Stomach smooth muscle (tissue), 2 donors: Measurements from ENCODE around the gene FAM43A.

Source experiments
- H3K27ac ChIP-seq: one replicate; pipeline ENCODE4 v1.7.0; 2013; ENCODE audit warnings: mild to moderate bottlenecking, low read length, inconsistent platforms
- H3K27me3 ChIP-seq, 2 donors: one replicate each; pipeline ENCODE4 v1.7.0; 2013; ENCODE audit warnings: low read length in 2 of 2; ENCODE audit not compliant: insufficient read depth in 2 of 2, control insufficient read depth in 1 of 2
- H3K36me3 ChIP-seq, 2 donors: one replicate each; pipeline ENCODE4 v1.7.0; 2013; ENCODE audit warnings: low read length in 2 of 2; ENCODE audit not compliant: control insufficient read depth in 2 of 2, insufficient read depth in 2 of 2
- H3K4me1 ChIP-seq: one replicate; pipeline ENCODE4 v1.7.0; 2013; ENCODE audit warnings: low read length; ENCODE audit not compliant: control insufficient read depth, insufficient read depth
- H3K4me3 ChIP-seq, 2 donors: one replicate each; pipeline ENCODE4 v1.7.0; 2013; ENCODE audit warnings: low read length in 2 of 2
- H3K9ac ChIP-seq, 2 donors: one replicate each; pipeline ENCODE4 v1.7.0; 2013; ENCODE audit warnings: low read length in 2 of 2, mild to moderate bottlenecking in 1 of 2
- H3K9me3 ChIP-seq, 2 donors: one replicate each; pipeline ENCODE4 v1.7.0; 2013; ENCODE audit warnings: low read length in 2 of 2; ENCODE audit not compliant: control insufficient read depth in 2 of 2
- donor health status: healthy.
- donor health status: Pancreatic carcinoma.

FAM43A gene

DNA sequence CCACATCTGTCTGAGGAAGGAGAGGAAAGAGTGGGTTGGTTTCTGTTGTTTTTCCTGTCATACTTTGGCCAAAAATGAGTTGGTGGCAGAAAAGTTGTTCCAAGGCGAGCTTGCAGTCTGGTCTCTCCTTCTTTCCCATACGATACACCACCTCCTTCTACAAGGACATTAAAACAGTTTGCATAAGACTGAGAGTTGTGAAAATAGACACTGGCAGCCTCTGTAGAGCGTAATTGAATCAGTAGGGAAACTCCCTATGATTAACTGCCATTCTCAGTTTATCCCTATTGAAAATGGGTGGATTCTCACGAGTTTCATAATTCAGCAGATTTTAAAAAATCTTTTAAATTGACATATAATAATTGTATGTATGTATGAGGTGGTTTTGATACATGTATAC is 10.0 kb upstream of the FAM43A start:
- Histone ChIP-seq H3K9ac (no peak overlapping the region), H3K4me3 (no peak overlapping the region), H3K4me1 (peaks cover 10% of the 10 kb centered on the region), H3K27me3 (peaks cover 0 to 5% of the 10 kb centered on the region in 2 donors), H3K27ac (no peak overlapping the region), H3K9me3 (no peaks in the 10 kb centered on the region), H3K36me3 (no peaks in the 10 kb centered on the region)

DNA sequence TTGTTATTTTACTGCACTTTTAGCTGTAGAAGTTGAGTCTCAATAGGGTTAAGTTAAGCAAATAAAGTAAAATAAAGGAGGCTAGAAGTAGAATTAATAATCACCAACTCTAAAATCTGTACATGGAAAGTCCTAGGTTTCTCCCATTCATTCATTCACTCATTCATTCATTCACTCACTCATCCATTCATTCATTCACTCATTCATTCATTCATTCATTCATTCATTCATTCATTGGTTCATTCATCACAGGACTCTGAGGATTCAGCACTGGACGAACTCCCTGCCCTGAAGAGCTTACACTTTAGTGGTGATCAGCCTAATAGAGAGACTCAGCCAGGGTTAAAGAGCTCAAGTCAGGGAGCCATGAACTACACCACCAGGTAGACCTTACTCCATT is 9.2 kb upstream of the FAM43A start:
- no peak overlapping the region for H3K4me3 ChIP-seq
- H3K4me1 ChIP-seq: peaks cover 2% of the 10 kb centered on the region
- no peak overlapping the region for H3K9ac ChIP-seq
- no peak overlapping the region for H3K27ac ChIP-seq
- H3K36me3 ChIP-seq: no peaks in the 10 kb centered on the region
- no peaks in the 10 kb centered on the region for H3K9me3 ChIP-seq
- peaks cover 0 to 5% of the 10 kb centered on the region in 2 donors for H3K27me3 ChIP-seq

DNA sequence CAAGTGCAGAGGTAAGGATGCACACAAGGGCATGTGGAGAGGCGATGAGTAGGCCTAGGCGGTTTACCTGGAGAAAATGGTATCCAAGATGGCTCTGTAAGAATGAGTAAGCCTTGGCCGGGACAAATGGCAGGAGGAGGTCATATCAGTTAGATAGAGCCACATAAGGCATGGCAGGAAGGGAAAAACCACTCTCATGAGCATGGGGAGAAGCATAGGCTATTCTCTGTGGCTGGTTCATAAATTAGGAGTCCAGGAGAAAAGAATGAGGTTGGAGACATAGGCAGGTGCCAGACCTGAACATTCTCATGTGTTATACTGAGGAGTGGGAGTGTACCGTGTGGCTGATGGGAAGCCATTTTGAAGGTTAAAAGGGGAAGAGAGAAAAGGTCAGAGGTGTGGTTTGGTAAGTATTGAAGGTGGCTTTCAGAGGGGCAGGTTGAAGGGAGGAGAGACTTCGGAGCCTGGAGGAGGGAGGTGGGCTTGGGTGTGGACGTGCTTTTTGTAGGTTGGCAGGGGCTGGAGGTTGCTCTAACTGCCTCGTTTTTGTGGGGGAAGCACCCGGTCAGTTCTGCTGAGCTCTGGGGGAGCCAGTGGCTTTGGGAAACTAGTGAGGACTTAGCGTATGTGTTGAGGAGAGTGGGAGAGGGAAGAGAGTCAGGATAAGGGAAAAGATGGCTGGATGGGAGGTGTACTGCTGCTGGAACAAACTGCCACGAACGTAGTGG is 4.6 kb upstream of the FAM43A start:
- H3K4me1 ChIP-seq: peaks cover 12% of the 10 kb centered on the region
- H3K4me3 ChIP-seq: no peak overlapping the region
- no peak overlapping the region for H3K9ac ChIP-seq
- no peaks in the 10 kb centered on the region for H3K36me3 ChIP-seq
- H3K9me3 ChIP-seq: no peaks in the 10 kb centered on the region
- no peaks in the 10 kb centered on the region for H3K27me3 ChIP-seq
- no peak overlapping the region for H3K27ac ChIP-seq

DNA sequence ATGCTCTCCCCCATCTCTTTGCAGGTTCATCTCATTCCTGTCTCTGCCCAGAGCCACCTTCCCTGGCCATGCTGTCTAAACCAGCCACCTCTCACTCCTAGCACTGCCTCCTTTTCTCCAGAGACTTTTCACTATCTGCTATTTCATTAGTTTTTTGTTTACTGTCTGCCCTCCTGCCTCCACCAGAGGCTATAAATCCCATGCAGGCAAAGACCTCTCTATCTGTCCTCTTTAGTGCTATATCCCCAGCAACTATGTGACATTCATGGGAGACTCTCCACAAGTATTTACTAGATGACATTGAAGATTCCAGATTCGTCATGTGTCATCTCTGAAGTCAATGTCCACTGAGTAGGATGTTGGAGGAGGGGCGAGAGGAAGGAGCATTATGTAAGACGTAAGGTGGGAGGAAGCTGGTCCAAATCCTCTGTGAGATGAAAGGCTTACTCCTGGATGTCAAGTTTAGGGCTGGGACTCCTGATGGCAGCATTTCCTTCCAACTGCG is 3.4 kb upstream of the FAM43A start:
- no peaks in the 10 kb centered on the region for H3K9me3 ChIP-seq
- H3K9ac ChIP-seq: peak overlapping the region in 1 of 2 donors; percentile 51
- H3K27ac ChIP-seq: no peak overlapping the region
- no peak overlapping the region for H3K4me3 ChIP-seq
- H3K4me1 ChIP-seq: peaks cover 22% of the 10 kb centered on the region
- no peaks in the 10 kb centered on the region for H3K36me3 ChIP-seq
- no peaks in the 10 kb centered on the region for H3K27me3 ChIP-seq

DNA sequence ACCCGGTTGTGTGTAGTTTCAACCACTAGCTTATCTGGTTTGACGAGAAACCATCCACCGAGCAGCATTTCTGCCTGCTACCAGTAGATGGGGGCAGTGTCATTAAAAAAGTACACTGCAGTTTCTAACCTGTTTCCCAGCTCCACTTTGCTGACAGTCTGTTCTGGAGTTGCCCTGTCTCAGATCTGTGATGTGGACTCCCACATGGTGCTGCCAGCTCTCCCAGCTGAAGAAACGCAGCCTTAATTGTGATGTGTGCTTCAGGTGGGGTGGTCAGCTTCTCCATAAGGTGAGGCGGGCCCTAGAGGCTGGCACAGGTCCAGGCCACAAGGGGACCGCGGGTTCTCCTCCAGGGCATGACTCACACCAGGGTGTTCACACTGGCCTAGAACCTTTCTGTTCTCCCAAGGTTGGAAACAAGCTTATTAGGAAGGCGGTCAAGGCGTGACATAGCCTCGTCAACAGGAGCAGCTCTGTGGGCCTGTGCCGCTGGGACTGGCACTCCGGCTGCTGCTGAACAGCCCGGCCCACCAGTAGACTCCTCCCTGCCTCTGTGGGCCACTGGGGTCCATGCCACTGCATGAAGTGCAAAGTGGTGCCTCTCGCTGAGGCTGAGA is 2.9 kb upstream of the FAM43A start:
- Histone ChIP-seq H3K4me1 (peaks cover 28% of the 10 kb centered on the region), H3K9ac (peak overlapping the region in 1 of 2 donors; percentile 51), H3K27me3 (no peaks in the 10 kb centered on the region), H3K4me3 (no peak overlapping the region), H3K9me3 (no peaks in the 10 kb centered on the region), H3K36me3 (no peaks in the 10 kb centered on the region), H3K27ac (no peak overlapping the region)

DNA sequence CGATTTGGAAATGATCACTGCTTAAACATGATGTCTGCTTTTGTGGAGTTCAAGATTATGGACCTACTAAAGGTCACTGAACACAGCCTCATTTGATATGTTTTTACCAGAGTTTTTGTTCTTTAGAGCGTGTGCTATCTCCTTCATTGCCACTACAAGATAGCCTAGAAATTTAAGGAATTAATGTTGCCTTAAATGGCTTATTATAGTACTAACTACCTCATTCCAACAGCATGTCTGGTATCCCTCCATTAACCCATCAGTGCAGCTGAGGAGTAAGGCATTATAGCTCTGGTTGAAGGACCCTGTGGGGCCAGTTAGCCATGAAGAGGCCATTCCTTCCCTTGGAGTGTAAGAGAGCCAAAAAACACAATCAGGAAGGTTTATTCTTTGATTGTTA is 2.3 kb upstream of the FAM43A start:
- peaks cover 34% of the 10 kb centered on the region for H3K4me1 ChIP-seq
- no peak overlapping the region for H3K27ac ChIP-seq
- no peak overlapping the region for H3K4me3 ChIP-seq
- H3K27me3 ChIP-seq: no peaks in the 10 kb centered on the region
- no peak overlapping the region for H3K9ac ChIP-seq
- no peaks in the 10 kb centered on the region for H3K9me3 ChIP-seq
- no peaks in the 10 kb centered on the region for H3K36me3 ChIP-seq

DNA sequence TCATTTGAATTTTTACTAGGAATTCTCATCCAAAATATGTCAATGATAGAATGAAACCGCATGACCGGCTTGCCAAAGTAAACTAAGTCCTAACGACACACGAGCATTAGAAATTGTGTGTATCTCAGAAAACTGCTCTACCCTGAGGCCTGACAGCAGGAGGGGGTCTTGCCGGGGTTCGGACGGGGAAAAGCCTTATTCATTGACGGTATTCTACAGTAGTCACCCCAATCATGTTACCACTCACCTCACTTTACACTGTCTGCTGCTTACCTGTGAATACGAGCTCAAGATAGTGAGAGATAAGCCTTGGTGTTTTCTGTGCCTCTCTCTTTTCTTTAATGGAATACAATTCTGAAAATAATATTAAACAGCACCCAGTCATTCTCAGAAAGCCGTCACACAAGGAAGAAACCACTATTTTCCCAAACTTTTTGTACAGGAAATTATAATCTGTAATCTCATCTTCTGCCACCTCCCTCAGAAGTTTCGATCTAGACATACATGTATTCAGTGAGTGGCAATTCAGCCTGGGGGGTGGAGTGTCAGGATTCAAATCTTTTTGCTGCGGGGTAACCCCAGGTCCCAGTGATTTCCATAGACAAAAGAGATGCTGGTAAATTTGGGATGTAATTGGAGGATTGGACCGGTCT is 492 bp upstream of the FAM43A start:
- H3K4me1 ChIP-seq: peaks cover 40% of the 10 kb centered on the region
- H3K36me3 ChIP-seq: no peaks in the 10 kb centered on the region
- H3K27ac ChIP-seq: peak overlapping the region; percentile 64
- peak overlapping the region in 1 of 2 donors; percentile 7 for H3K9ac ChIP-seq
- H3K9me3 ChIP-seq: no peaks in the 10 kb centered on the region
- peak overlapping the region; percentile 29 to 86 for H3K4me3 ChIP-seq
- H3K27me3 ChIP-seq: no peaks in the 10 kb centered on the region

DNA sequence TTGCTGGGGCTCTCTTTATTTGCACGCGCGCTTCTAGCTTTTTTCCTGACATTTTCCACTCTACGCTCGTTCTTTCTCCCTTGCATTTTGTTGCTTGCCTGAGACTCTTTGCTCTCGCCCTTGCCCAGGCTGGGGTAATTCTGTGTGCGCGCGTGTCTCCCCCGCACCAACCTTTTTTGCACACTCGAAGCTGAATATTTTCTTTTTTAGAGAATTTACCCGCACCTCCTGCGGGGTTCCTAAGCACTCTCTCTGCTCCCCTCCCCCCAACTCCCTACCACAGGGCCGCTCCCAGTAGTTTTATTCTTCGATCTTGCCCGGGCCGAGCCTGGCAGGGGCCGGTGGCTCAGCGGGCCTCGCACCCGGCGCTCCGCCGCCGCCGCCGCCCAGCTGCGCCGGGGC is 732 bp downstream of the FAM43A start:
- H3K4me1 ChIP-seq: peaks cover 40% of the 10 kb centered on the region
- peak overlapping the region; percentile 71 to 86 for H3K4me3 ChIP-seq
- H3K9ac ChIP-seq: peak overlapping the region; percentile 67 to 71
- no peaks in the 10 kb centered on the region for H3K36me3 ChIP-seq
- H3K27me3 ChIP-seq: no peaks in the 10 kb centered on the region
- peak overlapping the region; percentile 64 for H3K27ac ChIP-seq
- H3K9me3 ChIP-seq: no peaks in the 10 kb centered on the region

DNA sequence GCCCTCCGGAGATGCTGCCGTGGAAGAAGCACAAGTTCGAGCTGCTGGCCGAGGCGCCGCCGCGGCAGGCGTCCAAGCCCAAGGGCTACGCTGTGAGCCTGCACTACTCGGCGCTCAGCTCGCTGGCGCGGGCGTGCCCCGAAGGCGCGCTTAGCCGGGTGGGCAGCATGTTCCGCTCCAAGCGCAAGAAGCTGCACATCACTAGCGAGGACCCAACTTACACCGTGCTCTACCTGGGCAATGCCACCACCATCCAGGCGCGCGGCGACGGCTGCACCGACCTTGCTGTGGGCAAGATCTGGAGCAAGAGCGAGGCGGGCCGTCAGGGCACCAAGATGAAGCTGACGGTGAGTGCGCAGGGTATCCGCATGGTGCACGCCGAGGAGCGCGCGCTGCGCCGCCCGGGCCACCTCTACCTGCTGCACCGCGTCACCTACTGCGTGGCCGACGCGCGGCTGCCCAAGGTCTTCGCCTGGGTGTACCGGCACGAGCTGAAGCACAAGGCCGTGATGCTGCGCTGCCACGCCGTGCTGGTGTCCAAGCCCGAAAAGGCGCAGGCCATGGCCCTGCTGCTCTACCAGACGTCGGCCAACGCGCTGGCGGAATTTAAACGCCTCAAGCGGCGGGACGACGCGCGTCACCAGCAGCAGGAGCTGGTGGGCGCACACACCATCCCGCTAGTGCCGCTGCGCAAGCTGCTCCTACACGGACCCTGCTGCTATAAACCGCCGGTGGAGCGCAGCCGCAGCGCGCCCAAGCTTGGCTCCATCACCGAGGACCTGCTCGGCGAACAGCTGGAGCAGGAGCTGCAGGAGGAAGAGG is 1.3 kb downstream of the FAM43A start:
- Histone ChIP-seq H3K4me3 (peak overlapping the region; percentile 71 to 86), H3K36me3 (no peaks in the 10 kb centered on the region), H3K27me3 (no peaks in the 10 kb centered on the region), H3K4me1 (peaks cover 40% of the 10 kb centered on the region), H3K9me3 (no peaks in the 10 kb centered on the region), H3K9ac (peak overlapping the region; percentile 36 to 71), H3K27ac (no peak overlapping the region)

DNA sequence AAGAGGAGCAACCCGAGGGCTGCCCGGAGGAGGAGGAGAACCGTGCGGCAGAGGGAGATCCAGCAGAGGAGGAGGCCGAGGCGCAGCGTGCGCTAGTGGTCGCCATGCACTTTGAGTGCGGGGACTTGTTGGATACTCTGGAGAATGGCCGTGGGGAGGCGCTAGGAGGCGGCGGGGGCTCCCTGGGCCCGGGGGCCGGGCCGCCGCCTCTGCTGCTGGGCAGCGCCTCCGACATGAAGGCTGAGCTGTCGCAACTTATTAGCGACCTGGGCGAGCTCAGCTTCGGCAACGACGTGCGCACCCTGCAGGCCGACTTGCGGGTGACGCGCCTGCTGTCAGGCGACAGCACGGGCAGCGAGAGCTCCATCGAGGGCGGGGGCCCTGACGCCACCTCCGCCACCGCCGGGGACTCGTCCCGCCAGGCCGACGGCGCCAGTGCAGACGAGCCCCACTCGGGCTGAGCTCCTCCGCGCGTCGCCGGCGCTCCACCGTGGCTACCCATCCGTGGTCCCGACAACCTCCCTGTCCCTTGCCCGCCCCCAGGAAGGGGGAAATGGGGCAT is 2.0 kb downstream of the FAM43A start:
- Histone ChIP-seq H3K27ac (no peak overlapping the region), H3K4me3 (peak overlapping the region; percentile 71 to 86), H3K9me3 (no peaks in the 10 kb centered on the region), H3K4me1 (peaks cover 35% of the 10 kb centered on the region), H3K9ac (peak overlapping the region in 1 of 2 donors; percentile 39), H3K36me3 (no peaks in the 10 kb centered on the region), H3K27me3 (no peaks in the 10 kb centered on the region)
